ENCODE results near the gene ZMYM5. TPM values are rescaled to one million over a fixed set of nuclear protein-coding genes. Genes with fewer than 3 reads are reported as not detected.

Gene ZMYM5
- total and polyA plus RNA-seq, 2 of the 13 experiments (the other 11 are each of a cell fraction or from before 2014, with no cell fraction given), result 7.8 to 9.4 TPM

DNA sequence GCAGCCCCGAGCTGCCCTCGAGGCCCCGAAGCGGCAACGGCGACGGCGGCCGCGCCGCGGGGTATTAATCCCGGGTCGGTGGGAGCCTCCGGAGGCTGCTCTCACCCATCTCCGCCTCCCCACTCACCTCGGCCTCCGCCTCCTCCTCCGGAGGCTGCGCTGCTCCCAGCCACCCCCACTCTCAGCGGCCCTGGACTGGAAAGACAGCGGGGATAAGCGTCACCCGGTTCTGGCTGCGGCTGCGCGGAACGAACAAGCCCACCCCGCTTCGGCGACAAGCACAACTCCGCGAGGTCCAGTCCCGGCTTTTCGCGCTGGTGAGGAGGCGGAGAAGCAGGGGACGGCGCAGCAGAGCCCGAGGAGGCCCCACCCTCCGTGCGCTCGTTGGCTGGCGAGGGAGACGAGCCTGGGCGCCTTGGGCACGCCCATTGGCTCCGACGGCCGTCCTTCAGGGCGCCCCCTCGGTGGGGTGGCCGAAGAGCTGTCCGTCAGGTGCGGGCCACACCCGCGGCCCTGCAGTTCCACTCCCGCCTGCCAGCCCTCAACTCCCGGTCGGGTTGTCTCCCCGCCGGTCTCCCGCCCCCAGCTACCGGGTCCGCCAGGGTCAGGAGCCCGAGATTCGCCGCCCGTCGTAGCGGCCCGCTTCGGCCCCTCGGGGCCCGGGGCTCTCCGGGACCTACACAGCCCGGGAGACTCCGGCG is at the start of gene ZMYM5 (continued):
- TF ChIP-seq, protein P1, sequence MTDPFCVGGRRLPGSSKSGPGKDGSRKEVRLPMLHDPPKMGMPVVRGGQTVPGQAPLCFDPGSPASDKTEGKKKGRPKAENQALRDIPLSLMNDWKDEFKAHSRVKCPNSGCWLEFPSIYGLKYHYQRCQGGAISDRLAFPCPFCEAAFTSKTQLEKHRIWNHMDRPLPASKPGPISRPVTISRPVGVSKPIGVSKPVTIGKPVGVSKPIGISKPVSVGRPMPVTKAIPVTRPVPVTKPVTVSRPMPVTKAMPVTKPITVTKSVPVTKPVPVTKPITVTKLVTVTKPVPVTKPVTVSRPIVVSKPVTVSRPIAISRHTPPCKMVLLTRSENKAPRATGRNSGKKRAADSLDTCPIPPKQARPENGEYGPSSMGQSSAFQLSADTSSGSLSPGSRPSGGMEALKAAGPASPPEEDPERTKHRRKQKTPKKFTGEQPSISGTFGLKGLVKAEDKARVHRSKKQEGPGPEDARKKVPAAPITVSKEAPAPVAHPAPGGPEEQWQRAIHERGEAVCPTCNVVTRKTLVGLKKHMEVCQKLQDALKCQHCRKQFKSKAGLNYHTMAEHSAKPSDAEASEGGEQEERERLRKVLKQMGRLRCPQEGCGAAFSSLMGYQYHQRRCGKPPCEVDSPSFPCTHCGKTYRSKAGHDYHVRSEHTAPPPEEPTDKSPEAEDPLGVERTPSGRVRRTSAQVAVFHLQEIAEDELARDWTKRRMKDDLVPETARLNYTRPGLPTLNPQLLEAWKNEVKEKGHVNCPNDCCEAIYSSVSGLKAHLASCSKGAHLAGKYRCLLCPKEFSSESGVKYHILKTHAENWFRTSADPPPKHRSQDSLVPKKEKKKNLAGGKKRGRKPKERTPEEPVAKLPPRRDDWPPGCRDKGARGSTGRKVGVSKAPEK (CRISPR knock-in tag; IDR thresholded peaks at IDR 0.05; ENCODE audit: borderline replicate concordance), result no peak
- TF ChIP-seq ZNF790 (CRISPR knock-in tag; IDR thresholded peaks at IDR 0.05; ENCODE audit: borderline replicate concordance), result peak; percentile 74; the same call in 1 of the 2 replicates
- no peak for TF ChIP-seq KLF9 (CRISPR knock-in tag; IDR thresholded peaks at IDR 0.05; ENCODE audit: low read depth)
- no peak for TF ChIP-seq ZKSCAN5 (CRISPR knock-in tag; IDR thresholded peaks at IDR 0.05)
- TF ChIP-seq, protein P2, sequence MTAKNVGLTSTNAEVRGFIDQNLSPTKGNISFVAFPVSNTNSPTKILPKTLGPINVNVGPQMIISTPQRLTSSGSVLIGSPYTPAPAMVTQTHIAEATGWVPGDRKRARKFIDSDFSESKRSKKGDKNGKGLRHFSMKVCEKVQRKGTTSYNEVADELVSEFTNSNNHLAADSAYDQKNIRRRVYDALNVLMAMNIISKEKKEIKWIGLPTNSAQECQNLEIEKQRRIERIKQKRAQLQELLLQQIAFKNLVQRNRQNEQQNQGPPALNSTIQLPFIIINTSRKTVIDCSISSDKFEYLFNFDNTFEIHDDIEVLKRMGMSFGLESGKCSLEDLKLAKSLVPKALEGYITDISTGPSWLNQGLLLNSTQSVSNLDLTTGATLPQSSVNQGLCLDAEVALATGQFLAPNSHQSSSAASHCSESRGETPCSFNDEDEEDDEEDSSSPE (CRISPR knock-in tag; IDR thresholded peaks at IDR 0.05), result peak; percentile 69
- TF ChIP-seq, protein P3, sequence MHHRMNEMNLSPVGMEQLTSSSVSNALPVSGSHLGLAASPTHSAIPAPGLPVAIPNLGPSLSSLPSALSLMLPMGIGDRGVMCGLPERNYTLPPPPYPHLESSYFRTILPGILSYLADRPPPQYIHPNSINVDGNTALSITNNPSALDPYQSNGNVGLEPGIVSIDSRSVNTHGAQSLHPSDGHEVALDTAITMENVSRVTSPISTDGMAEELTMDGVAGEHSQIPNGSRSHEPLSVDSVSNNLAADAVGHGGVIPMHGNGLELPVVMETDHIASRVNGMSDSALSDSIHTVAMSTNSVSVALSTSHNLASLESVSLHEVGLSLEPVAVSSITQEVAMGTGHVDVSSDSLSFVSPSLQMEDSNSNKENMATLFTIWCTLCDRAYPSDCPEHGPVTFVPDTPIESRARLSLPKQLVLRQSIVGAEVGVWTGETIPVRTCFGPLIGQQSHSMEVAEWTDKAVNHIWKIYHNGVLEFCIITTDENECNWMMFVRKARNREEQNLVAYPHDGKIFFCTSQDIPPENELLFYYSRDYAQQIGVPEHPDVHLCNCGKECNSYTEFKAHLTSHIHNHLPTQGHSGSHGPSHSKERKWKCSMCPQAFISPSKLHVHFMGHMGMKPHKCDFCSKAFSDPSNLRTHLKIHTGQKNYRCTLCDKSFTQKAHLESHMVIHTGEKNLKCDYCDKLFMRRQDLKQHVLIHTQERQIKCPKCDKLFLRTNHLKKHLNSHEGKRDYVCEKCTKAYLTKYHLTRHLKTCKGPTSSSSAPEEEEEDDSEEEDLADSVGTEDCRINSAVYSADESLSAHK (CRISPR knock-in tag; IDR thresholded peaks at IDR 0.05; ENCODE audit: borderline replicate concordance), result no peak
- peak; percentile 82; the same call in 1 of the 2 replicates for TF ChIP-seq ZNF607 (CRISPR knock-in tag; IDR thresholded peaks at IDR 0.05; ENCODE audit: borderline replicate concordance)
- TF ChIP-seq ZNF552 (CRISPR knock-in tag; IDR thresholded peaks at IDR 0.05; ENCODE audit: borderline replicate concordance), result no peak
- TF ChIP-seq, protein P4, sequence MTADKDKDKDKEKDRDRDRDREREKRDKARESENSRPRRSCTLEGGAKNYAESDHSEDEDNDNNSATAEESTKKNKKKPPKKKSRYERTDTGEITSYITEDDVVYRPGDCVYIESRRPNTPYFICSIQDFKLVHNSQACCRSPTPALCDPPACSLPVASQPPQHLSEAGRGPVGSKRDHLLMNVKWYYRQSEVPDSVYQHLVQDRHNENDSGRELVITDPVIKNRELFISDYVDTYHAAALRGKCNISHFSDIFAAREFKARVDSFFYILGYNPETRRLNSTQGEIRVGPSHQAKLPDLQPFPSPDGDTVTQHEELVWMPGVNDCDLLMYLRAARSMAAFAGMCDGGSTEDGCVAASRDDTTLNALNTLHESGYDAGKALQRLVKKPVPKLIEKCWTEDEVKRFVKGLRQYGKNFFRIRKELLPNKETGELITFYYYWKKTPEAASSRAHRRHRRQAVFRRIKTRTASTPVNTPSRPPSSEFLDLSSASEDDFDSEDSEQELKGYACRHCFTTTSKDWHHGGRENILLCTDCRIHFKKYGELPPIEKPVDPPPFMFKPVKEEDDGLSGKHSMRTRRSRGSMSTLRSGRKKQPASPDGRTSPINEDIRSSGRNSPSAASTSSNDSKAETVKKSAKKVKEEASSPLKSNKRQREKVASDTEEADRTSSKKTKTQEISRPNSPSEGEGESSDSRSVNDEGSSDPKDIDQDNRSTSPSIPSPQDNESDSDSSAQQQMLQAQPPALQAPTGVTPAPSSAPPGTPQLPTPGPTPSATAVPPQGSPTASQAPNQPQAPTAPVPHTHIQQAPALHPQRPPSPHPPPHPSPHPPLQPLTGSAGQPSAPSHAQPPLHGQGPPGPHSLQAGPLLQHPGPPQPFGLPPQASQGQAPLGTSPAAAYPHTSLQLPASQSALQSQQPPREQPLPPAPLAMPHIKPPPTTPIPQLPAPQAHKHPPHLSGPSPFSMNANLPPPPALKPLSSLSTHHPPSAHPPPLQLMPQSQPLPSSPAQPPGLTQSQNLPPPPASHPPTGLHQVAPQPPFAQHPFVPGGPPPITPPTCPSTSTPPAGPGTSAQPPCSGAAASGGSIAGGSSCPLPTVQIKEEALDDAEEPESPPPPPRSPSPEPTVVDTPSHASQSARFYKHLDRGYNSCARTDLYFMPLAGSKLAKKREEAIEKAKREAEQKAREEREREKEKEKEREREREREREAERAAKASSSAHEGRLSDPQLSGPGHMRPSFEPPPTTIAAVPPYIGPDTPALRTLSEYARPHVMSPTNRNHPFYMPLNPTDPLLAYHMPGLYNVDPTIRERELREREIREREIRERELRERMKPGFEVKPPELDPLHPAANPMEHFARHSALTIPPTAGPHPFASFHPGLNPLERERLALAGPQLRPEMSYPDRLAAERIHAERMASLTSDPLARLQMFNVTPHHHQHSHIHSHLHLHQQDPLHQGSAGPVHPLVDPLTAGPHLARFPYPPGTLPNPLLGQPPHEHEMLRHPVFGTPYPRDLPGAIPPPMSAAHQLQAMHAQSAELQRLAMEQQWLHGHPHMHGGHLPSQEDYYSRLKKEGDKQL (CRISPR knock-in tag; IDR thresholded peaks at IDR 0.05; ENCODE audit: low read depth), result no peak
- no peak for TF ChIP-seq BRD4 (CRISPR knock-in tag; IDR thresholded peaks at IDR 0.05)
- TF ChIP-seq, protein P5, sequence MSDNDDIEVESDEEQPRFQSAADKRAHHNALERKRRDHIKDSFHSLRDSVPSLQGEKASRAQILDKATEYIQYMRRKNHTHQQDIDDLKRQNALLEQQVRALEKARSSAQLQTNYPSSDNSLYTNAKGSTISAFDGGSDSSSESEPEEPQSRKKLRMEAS (IDR thresholded peaks at IDR 0.05), result peak; percentile 51
- TF ChIP-seq, protein P6, sequence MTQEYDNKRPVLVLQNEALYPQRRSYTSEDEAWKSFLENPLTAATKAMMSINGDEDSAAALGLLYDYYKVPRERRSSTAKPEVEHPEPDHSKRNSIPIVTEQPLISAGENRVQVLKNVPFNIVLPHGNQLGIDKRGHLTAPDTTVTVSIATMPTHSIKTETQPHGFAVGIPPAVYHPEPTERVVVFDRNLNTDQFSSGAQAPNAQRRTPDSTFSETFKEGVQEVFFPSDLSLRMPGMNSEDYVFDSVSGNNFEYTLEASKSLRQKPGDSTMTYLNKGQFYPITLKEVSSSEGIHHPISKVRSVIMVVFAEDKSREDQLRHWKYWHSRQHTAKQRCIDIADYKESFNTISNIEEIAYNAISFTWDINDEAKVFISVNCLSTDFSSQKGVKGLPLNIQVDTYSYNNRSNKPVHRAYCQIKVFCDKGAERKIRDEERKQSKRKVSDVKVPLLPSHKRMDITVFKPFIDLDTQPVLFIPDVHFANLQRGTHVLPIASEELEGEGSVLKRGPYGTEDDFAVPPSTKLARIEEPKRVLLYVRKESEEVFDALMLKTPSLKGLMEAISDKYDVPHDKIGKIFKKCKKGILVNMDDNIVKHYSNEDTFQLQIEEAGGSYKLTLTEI (CRISPR knock-in tag; conservative IDR thresholded peaks at IDR 0.05), result no peak
- TF ChIP-seq, protein P7, sequence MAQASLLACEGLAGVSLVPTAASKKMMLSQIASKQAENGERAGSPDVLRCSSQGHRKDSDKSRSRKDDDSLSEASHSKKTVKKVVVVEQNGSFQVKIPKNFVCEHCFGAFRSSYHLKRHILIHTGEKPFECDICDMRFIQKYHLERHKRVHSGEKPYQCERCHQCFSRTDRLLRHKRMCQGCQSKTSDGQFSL (CRISPR knock-in tag; IDR thresholded peaks at IDR 0.05), result no peak

Data from HepG2 (cell line).